Nephron (organoid): Measurements from ENCODE around the gene EEF1AKMT4.

ENCODE experiments used
- H3K27ac Mint-ChIP-seq, 3 experiments: 2 replicates each; pipeline ENCODE4 v1.8.0; 2020; ENCODE audit warnings: mixed read lengths in 3 of 3, mild to moderate bottlenecking in 2 of 3, moderate library complexity in 1 of 3
- H3K27me3 Mint-ChIP-seq: 2 replicates; pipeline ENCODE4 v1.8.0; 2021; ENCODE audit warnings: low read depth, mild to moderate bottlenecking, moderate library complexity, mixed read lengths
- H3K36me3 Mint-ChIP-seq: 2 replicates; pipeline ENCODE4 v1.8.0; 2020; ENCODE audit warnings: low read depth, mixed read lengths
- H3K4me1 Mint-ChIP-seq: 2 replicates; pipeline ENCODE4 v1.8.0; 2020; ENCODE audit warnings: mixed read lengths
- H3K4me3 Mint-ChIP-seq, 3 experiments: 2 replicates each; pipeline ENCODE4 v1.8.0; 2020; ENCODE audit warnings: mild to moderate bottlenecking in 3 of 3, mixed read lengths in 3 of 3, moderate library complexity in 2 of 3
- H3K9me3 Mint-ChIP-seq: 2 replicates; pipeline ENCODE4 v1.8.0; 2020; ENCODE audit warnings: mixed read lengths
- CTCF ChIP-seq, 3 experiments: fragments of 200-600 bp; sonication (generic); IDR thresholded peaks; one replicate each; pipeline ENCODE4 v1.5.0; 2021; ENCODE audit warnings: antibody characterized with exemption in 3 of 3; ENCODE audit not compliant: unreplicated experiment in 3 of 3

The EEF1AKMT4 gene

GRCh38 chr3:184211718-184212117 lies 37.8 kb upstream of the EEF1AKMT4 start:
- Mint-ChIP-seq H3K9me3 (no peaks in the 10 kb centered on the region), H3K4me3 (no peak overlapping the region), H3K27ac (no peak overlapping the region), H3K4me1 (no peaks in the 10 kb centered on the region), H3K27me3 (peaks cover 24% of the 10 kb centered on the region), H3K36me3 (no peaks in the 10 kb centered on the region)
- no peak for TF ChIP-seq CTCF (IDR thresholded peaks at IDR 0.05; ENCODE audit: unreplicated experiment in 3 of 3)

GRCh38 chr3:184218814-184219213 lies 30.7 kb upstream of the EEF1AKMT4 start:
- Mint-ChIP-seq H3K36me3 (no peaks in the 10 kb centered on the region), H3K27me3 (peaks cover 19% of the 10 kb centered on the region), H3K4me3 (no peak overlapping the region), H3K9me3 (no peaks in the 10 kb centered on the region), H3K4me1 (no peaks in the 10 kb centered on the region), H3K27ac (no peak overlapping the region)
- TF ChIP-seq CTCF (IDR thresholded peaks at IDR 0.05; ENCODE audit: unreplicated experiment in 3 of 3): no peak

GRCh38 chr3:184222521-184222920 lies 27.0 kb upstream of the EEF1AKMT4 start:
- Mint-ChIP-seq H3K4me1 (no peaks in the 10 kb centered on the region), H3K36me3 (no peaks in the 10 kb centered on the region), H3K9me3 (no peaks in the 10 kb centered on the region)

GRCh38 chr3:184223946-184224345 lies 25.5 kb upstream of the EEF1AKMT4 start:
- H3K36me3 Mint-ChIP-seq: no peaks in the 10 kb centered on the region

More at GRCh38 chr3:184222521-184222920, 27.0 kb upstream of the EEF1AKMT4 start:
- H3K27ac Mint-ChIP-seq: no peak overlapping the region
- peaks cover 52% of the 10 kb centered on the region for H3K27me3 Mint-ChIP-seq
- no peak for TF ChIP-seq CTCF (IDR thresholded peaks at IDR 0.05; ENCODE audit: unreplicated experiment in 3 of 3)
- no peak overlapping the region for H3K4me3 Mint-ChIP-seq

GRCh38 chr3:184227481-184227935 lies 22.0 kb upstream of the EEF1AKMT4 start:
- Mint-ChIP-seq H3K27me3 (peaks cover 79% of the 10 kb centered on the region), H3K27ac (no peak overlapping the region), H3K36me3 (no peaks in the 10 kb centered on the region), H3K9me3 (no peaks in the 10 kb centered on the region), H3K4me1 (peaks cover 8% of the 10 kb centered on the region), H3K4me3 (peak overlapping the region in 1 of 3 experiments; percentile 15)
- peak; percentile 41 to 64 (median 57) for TF ChIP-seq CTCF (IDR thresholded peaks at IDR 0.05; ENCODE audit: unreplicated experiment in 3 of 3)

More at GRCh38 chr3:184223946-184224345, 25.5 kb upstream of the EEF1AKMT4 start:
- Mint-ChIP-seq H3K9me3 (no peaks in the 10 kb centered on the region), H3K4me1 (no peaks in the 10 kb centered on the region), H3K27me3 (peaks cover 60% of the 10 kb centered on the region), H3K27ac (no peak overlapping the region), H3K4me3 (no peak overlapping the region)
- no peak for TF ChIP-seq CTCF (IDR thresholded peaks at IDR 0.05; ENCODE audit: unreplicated experiment in 3 of 3)

- TF ChIP-seq CTCF (IDR thresholded peaks at IDR 0.05; ENCODE audit: unreplicated experiment in 3 of 3): no peak
- Mint-ChIP-seq H3K4me3 (peak overlapping the region; percentile 70 to 82 (median 73)), H3K4me1 (peaks cover 8% of the 10 kb centered on the region), H3K9me3 (no peaks in the 10 kb centered on the region), H3K36me3 (no peaks in the 10 kb centered on the region), H3K27me3 (peaks cover 82% of the 10 kb centered on the region), H3K27ac (no peak overlapping the region)
These were observed 20.9 kb upstream of the EEF1AKMT4 start for GRCh38 chr3:184228376-184229137.
